Neutrophil (primary cell): ENCODE results near the gene ANO1.

ENCODE experiments used
- H3K27ac ChIP-seq: fragments of 200-600 bp; sonication (generic); 2 replicates; pipeline ENCODE4 v1.5.1; 2016; ENCODE audit warnings: mild to moderate bottlenecking, moderate library complexity
- H3K27me3 ChIP-seq: fragments of 200-600 bp; sonication (generic); 2 replicates; pipeline ENCODE4 v1.6.0; 2016; ENCODE audit warnings: mild to moderate bottlenecking
- H3K36me3 ChIP-seq: fragments of 200-600 bp; sonication (generic); 2 replicates; pipeline ENCODE4 v1.5.1; 2017
- H3K4me1 ChIP-seq, 2 experiments: fragments of 200-600 bp in 1 of 2; sonication (generic) in 1 of 2; 1 replicate in 1 of 2; 2 replicates in 1 of 2; pipeline versions ENCODE4 v1.5.1 to v1.6.1; 2013 to 2016; ENCODE audit warnings: low read depth in 1 of 2, low read length in 1 of 2, mild to moderate bottlenecking in 1 of 2, moderate library complexity in 1 of 2; ENCODE audit not compliant: control insufficient read depth in 1 of 2, insufficient read depth in 1 of 2
- H3K4me3 ChIP-seq, 2 experiments: fragments of 200-600 bp in 1 of 2; sonication (generic) in 1 of 2; 1 replicate in 1 of 2; 2 replicates in 1 of 2; pipeline ENCODE4 v1.5.1; 2013 to 2016; ENCODE audit warnings: low read depth in 1 of 2, low read length in 1 of 2, mild to moderate bottlenecking in 1 of 2, moderate library complexity in 1 of 2
- H3K9me3 ChIP-seq: fragments of 200-600 bp; sonication (generic); 2 replicates; pipeline ENCODE4 v1.5.1; 2016
- CTCF ChIP-seq: fragments of 200-600 bp; sonication (generic); IDR thresholded peaks from 2 replicates; pipeline ENCODE4 v1.5.1; 2016; ENCODE audit warnings: antibody characterized with exemption

Gene ANO1

GRCh38 chr11:70079691-70080090, 1.6 kb downstream of the ANO1 start:
- Histone ChIP-seq H3K36me3 (no peaks in the 10 kb centered on the region), H3K27ac (no peak overlapping the region), H3K4me3 (no peak overlapping the region), H3K4me1 (no peaks in the 10 kb centered on the region), H3K9me3 (no peaks in the 10 kb centered on the region), H3K27me3 (peaks cover 82% of the 10 kb centered on the region)
- TF ChIP-seq CTCF: no peak

DNA sequence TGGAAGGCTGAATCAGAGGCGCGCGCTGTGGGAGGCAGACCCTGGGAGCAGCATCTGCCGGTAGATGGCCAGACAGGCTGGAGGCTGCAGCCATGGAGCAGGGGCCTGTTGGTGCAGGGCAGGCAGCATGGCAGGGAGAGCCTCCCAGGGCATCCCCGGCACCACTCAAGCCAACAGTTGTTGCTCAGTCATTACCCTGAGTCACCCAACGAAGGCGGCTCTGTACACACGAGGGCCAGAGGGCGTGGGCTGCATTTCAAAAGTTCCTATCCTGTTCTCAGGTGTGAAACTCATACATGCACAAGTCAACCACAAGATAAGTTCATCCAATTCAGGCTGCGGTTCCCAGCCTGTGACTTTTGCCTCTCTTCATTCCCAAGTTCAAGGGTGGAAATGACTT, 2.6 kb downstream of the ANO1 start:
- no peak for TF ChIP-seq CTCF
- Histone ChIP-seq H3K36me3 (no peaks in the 10 kb centered on the region), H3K4me1 (no peaks in the 10 kb centered on the region), H3K27ac (no peak overlapping the region), H3K4me3 (no peak overlapping the region), H3K27me3 (peaks cover 72% of the 10 kb centered on the region), H3K9me3 (no peaks in the 10 kb centered on the region)

DNA sequence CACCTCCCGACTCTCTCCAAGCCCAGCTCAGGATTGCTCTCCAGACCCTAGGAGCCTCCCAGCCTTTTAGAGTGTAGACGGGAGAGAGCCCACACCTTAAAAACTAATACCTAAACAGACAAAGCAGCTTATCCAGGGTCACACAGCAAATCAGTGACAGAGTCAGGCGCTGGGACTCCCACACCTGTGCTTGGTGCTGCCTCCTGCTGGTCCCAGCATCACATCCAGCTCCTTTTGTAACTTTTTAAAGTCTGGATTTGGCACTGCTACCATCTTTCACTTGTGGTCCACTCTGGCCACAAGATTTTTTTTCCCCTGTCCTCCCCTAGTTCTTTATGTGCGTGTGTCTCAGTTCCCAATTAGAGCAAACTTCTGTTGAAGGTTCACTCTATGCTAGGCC, 4.7 kb downstream of the ANO1 start:
- no peaks in the 10 kb centered on the region for H3K36me3 ChIP-seq
- H3K27ac ChIP-seq: no peak overlapping the region
- no peak for TF ChIP-seq CTCF
- peaks cover 63% of the 10 kb centered on the region for H3K27me3 ChIP-seq
- no peaks in the 10 kb centered on the region for H3K4me1 ChIP-seq
- H3K4me3 ChIP-seq: no peak overlapping the region
- no peaks in the 10 kb centered on the region for H3K9me3 ChIP-seq

DNA sequence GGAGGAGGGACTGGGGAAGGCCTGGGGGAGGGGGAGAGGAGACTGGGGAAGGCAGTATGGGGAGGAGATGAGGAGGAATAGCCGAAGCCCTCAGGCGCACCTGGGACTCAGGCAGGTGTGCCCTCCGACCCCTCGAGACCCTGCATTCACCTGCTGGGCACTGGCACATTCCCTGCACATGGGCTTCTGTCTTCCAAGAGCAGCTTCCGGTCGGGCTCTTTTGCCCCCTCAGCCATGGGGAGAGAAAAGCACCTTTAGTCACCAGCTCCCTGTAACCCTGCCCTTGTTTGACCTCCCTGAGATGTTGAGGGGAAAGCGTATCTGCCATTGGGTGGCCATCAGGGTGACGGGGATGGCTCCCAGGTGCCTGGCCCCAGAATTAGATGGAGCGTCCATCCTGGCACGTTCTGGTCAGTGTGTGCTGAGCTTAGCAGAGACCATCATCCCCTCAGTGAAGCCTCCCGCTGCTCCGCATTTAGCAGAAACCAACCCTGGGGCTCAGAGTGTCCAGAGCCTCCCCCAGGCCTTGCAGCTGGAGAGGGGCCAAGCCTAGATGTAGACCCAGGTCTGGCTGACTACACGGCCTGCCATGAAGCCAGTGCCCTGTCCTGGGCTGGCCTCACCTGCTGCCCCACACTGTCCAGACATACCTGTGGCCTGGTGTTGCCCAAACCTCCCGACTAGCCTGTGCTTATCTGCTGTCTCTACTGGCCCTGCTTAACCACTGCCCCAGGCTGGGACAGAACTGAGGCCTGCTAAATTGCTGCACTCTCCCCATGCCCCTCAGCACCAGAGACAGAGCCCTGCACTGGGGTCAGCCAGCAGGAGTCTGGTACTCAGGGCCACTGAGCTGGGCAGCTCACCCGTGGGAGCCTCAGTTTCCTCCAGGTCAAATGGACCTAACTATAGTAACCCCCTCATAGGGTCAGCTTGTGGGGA, 6.2 kb downstream of the ANO1 start:
- Histone ChIP-seq H3K36me3 (no peaks in the 10 kb centered on the region), H3K27ac (no peak overlapping the region), H3K9me3 (no peaks in the 10 kb centered on the region), H3K4me3 (no peak overlapping the region), H3K4me1 (no peaks in the 10 kb centered on the region), H3K27me3 (peaks cover 61% of the 10 kb centered on the region)
- no peak for TF ChIP-seq CTCF

DNA sequence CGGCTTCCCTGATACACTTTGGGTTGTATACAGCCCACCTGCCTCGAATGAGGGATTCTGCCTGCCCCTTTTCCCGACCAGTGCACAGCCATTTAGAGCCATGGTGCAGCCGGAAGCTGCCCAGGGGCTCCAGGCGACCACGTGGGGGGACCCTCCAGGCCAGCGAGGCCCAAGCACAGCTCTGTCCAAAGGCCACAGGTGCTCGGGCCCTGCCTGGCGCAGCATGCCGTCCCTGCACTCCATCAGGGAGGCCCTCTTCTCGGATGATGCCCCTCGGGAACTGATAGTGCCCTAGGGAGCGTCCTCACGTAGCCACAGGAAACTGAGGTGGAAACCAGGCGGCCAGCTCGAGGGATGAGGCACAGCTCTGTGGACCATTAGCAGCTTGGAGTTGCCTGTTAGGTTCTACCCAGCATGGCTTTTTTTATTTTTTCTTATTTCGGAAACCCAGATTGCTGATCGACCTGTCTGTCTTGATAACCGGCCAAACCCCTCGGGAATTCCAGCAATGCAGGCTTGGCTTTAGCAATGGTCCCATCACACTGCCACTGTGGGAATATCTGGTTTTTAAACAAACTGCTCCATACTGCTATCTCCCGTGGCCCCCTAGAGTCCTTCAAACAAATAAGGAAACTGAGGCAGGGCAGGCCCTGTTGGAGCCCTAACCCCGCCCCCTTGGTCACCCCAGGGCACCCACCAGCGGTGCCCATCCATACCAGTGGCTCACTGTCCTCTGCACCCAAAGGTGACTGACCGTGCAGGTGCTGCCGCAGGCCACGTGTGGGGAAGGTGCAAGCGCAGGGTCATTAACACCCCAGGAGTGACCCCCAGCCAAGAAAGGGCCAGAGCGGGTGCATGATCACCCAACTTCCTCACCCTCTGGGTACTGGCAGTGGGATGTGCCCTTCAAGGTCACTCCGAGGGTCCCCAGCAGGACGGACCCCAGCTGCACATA, 8.0 kb downstream of the ANO1 start:
- Histone ChIP-seq H3K27ac (no peak overlapping the region), H3K4me3 (no peak overlapping the region), H3K9me3 (no peaks in the 10 kb centered on the region), H3K36me3 (no peaks in the 10 kb centered on the region), H3K4me1 (no peaks in the 10 kb centered on the region), H3K27me3 (peaks cover 45% of the 10 kb centered on the region)
- TF ChIP-seq CTCF: no peak
